ENCODE measurements around the gene LGR6. TPM values are rescaled to one million over a fixed set of nuclear protein-coding genes. Genes with fewer than 3 reads are reported as not detected.

Gene LGR6
- total and polyA plus RNA-seq, 10 of the 15 experiments (the other 5 are each of a cell fraction or from before 2014, with no cell fraction given): not detected

GRCh38 chr1:202263628-202264027 is 70.0 kb downstream of the LGR6 start:
- no peak for TF ChIP-seq IKZF1 (conservative IDR thresholded peaks at IDR 0.05)
- TF ChIP-seq EP300 (IDR thresholded peaks at IDR 0.05; ENCODE audit: borderline replicate concordance in 1 of 2, control insufficient read depth in 1 of 2, low read depth in 2 of 2, low read length in 2 of 2): no peak
- TF ChIP-seq PRDM15 (CRISPR knock-in tag; IDR thresholded peaks at IDR 0.05): no peak
- TF ChIP-seq ASH2L (IDR thresholded peaks at IDR 0.05; ENCODE audit: borderline replicate concordance, low read depth): no peak
- TF ChIP-seq RAD51 (IDR thresholded peaks at IDR 0.05): no peak
- no peak for TF ChIP-seq RB1 (IDR thresholded peaks at IDR 0.05; ENCODE audit: borderline replicate concordance)
- no peak for TF ChIP-seq MEF2B (IDR thresholded peaks at IDR 0.05; ENCODE audit: partially characterized antibody, poor library complexity, severe bottlenecking)
- no peak for TF ChIP-seq RELB (IDR thresholded peaks at IDR 0.05; ENCODE audit: low read depth)
- TF ChIP-seq SP1 (IDR thresholded peaks at IDR 0.05; ENCODE audit: low read depth, low read length): no peak
- BruUV-seq (replicated peaks): no TSS peak
- Histone ChIP-seq H4K20me1 (ENCODE audit: control insufficient read depth, insufficient read depth) (no peaks in the 10 kb centered on the region), H3K4me3 (no peak overlapping the region), H2AFZ (ENCODE audit: control insufficient read depth, low read depth, low read length) (no peak overlapping the region), H3K27me3 (replicated peaks in 1 of 2; ENCODE audit: control insufficient read depth in 2 of 2, insufficient read depth in 2 of 2, low read length in 1 of 2) (peaks cover 0 to 2% of the 10 kb centered on the region in 2 experiments; a peak in 2 of 4 replicates), H3K4me2 (ENCODE audit: control insufficient read depth, insufficient read depth) (no peak overlapping the region), H3K36me3 (ENCODE audit: control insufficient read depth in 2 of 2, insufficient read depth in 2 of 2, low read length in 1 of 2) (no peaks in the 10 kb centered on the region), H3K27ac (ENCODE audit: control insufficient read depth, insufficient read depth) (no peak overlapping the region), H3K9me3 (replicated peaks; ENCODE audit: control insufficient read depth, insufficient read depth, low read length) (no peaks in the 10 kb centered on the region), H3K9ac (ENCODE audit: control insufficient read depth, insufficient read depth, low read length) (no peak overlapping the region), H3K79me2 (ENCODE audit: control insufficient read depth, insufficient read depth, low read length) (no peaks in the 10 kb centered on the region), H3K4me1 (ENCODE audit: control insufficient read depth, insufficient read depth, low read length) (no peaks in the 10 kb centered on the region)
- FAIRE-seq (no peak), ATAC-seq (no peak), DNase-seq (ENCODE audit: low read depth, low spot score) (no peak)
- POLR2A ChIA-PET: no interaction called here
- in situ Hi-C loops (cut with MboI): no loop called here
- RAD21 ChIA-PET (ENCODE audit: unreplicated experiment): no interaction called here
- WGBS (ENCODE audit: insufficient coverage, insufficient replicate concordance, low lambda C conversion rate, missing lambda C conversion rate): 5% methylated on average over 2 of the region's 2 CpGs
- intact Hi-C loops (cut with micrococcal nuclease; ENCODE audit: unreplicated experiment): no loop called here
- SMC1A ChIA-PET (ENCODE audit: uncharacterized antibody, unreplicated experiment): interaction anchor here (1.2 kb wide), 1 partner anchor 52 kb away, joined by 4 read pairs; no protein-coding TSS in a partner anchor
- CTCF ChIA-PET: no interaction called here
